ENCODE measurements around the gene RASGEF1C. TPM values are rescaled to one million over a fixed set of nuclear protein-coding genes. Genes with fewer than 3 reads are reported as not detected.
"Not testable (repeated sequence)": the region's sequence is repeated elsewhere in the genome, so short reads cannot be mapped to it uniquely, and the experiment has no call there.

The RASGEF1C gene
- total RNA-seq, 3 donors from 2014 or later = 0.73 TPM; not detected in 2

DNA sequence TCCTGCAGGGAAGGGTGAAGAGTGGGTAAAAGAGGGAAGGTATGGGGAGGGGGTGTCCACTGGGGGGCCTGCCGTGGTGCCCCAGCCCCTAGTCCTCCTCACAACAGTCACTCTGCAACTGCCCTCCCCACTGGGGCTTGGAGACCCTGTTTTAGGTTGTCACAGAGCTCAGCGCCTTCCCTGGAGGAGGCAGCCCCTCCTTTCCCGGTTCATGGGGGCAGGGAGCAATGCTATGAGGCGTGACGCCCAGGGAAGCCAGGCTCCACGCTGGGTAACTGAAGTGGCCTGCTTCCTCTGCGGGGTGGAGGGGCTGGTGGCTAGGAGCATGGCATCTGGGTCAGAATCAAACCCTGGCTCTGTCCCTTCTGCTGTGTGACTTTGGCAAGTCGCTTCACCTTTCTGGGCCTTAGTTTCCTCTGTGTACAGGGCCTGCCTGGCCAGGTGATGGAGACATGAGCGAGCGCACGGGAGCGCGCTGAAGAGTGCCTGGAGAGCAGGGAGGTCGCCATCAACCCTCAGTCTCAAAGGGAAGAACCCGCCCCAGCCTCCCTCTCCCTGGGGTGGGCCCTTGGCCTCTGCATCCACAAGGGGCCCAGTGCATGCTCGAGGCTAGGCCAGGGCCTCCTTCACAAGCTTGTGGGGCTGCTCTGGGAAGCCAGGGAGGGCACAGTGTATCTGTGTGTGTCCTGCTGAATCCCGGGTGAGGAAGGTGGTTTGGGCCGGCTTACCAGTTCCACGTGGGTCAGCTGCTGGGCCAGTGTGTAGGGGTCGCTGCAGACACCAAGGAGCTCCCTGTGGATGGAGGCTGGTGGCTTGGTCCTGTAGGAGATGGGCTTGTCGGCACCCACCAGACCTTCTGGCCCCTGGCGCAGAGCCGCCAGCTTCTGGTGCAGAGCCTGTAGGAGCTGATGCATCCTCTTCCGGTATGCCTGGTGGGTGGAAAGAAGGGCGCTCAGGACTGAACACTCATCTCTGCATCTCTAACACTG, 81.0 kb downstream of the RASGEF1C start:
- intact Hi-C loops (cut with DNase I; ENCODE audit: low total_unique reads) = loop anchor here (10.0 kb wide), 1 partner anchor 1373 kb away; no protein-coding TSS in a partner anchor
- Histone ChIP-seq H3K9me3 (no peaks in the 10 kb centered on the region), H3K4me3 (no peak overlapping the region), H3K27ac (no peak overlapping the region), H3K36me3 (no peaks in the 10 kb centered on the region), H3K4me1 (peaks cover 0 to 6% of the 10 kb centered on the region in 2 donors), H3K27me3 (no peaks in the 10 kb centered on the region)
- DNase-seq (ENCODE audit: low spot score in 2 of 2) = peak; percentile 14 to 38
- TF ChIP-seq POLR2A (IDR thresholded peaks at IDR 0.05) = no peak
- TF ChIP-seq, protein P1, sequence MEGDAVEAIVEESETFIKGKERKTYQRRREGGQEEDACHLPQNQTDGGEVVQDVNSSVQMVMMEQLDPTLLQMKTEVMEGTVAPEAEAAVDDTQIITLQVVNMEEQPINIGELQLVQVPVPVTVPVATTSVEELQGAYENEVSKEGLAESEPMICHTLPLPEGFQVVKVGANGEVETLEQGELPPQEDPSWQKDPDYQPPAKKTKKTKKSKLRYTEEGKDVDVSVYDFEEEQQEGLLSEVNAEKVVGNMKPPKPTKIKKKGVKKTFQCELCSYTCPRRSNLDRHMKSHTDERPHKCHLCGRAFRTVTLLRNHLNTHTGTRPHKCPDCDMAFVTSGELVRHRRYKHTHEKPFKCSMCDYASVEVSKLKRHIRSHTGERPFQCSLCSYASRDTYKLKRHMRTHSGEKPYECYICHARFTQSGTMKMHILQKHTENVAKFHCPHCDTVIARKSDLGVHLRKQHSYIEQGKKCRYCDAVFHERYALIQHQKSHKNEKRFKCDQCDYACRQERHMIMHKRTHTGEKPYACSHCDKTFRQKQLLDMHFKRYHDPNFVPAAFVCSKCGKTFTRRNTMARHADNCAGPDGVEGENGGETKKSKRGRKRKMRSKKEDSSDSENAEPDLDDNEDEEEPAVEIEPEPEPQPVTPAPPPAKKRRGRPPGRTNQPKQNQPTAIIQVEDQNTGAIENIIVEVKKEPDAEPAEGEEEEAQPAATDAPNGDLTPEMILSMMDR (IDR thresholded peaks at IDR 0.05) = no peak
- TF ChIP-seq POLR2AphosphoS5 (IDR thresholded peaks at IDR 0.05) = no peak

DNA sequence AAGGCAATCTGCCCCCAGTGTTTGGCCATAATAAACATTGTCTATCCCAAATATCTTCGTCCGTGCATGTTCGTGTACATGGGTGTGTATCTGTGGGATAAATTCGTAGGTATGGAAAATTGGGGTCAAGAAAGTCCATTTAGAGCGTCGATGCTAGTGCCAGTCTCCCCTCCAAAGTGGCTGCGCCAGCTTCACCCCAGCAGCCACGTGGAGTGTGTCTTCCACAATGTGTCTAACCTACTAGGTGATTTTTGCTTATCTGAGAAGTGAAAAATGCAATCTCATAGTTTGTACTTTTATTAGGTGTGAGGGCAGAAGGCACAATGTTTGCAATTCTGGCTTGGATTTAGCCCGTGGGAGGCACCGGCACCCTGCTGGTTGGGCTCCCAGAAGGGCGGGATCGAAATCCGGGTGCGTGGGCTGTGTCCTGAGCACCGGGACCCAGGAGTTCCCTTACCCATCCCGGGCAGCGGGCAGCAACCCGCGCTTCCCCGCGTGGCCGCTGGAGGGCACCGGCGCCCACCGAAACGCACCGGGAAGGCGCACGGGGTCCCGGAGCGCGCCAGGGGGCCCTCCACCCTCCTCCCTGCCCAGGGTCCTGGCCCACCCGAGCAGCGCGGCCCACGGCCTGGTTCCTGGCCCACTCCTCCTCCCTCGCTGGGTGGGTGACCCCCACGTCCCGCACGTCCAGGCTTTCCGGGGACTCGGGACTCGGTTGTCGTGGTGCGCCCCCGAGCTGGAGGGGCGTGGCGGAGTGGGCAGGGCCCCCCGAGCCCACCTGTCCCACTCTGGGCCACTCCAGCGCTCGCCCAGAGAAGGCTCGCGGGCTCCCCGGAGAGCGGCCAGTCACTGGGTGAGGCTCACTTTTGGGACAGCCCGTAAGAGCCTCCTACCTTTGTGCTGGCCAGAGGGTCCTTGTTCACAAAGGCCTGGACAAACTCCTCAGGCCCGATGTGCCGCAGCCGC, 82.0 kb downstream of the RASGEF1C start:
- no peaks in the 10 kb centered on the region for H3K36me3 ChIP-seq
- intact Hi-C loops (cut with DNase I; ENCODE audit: low total_unique reads) = loop anchor here (10.0 kb wide), 1 partner anchor 1372 kb away; no protein-coding TSS in a partner anchor
- peak; percentile 15 to 49 for DNase-seq (ENCODE audit: low spot score in 2 of 2)
- no peak for TF ChIP-seq POLR2A (IDR thresholded peaks at IDR 0.05)
- TF ChIP-seq, protein P1 (IDR thresholded peaks at IDR 0.05) = peak; percentile 16 to 60 (median 55)
- peak overlapping the region in 1 of 3 donors; percentile 5 for H3K4me3 ChIP-seq
- H3K9me3 ChIP-seq = no peaks in the 10 kb centered on the region
- H3K4me1 ChIP-seq = peaks cover 0 to 6% of the 10 kb centered on the region in 2 donors
- H3K27me3 ChIP-seq = no peaks in the 10 kb centered on the region
- no peak overlapping the region for H3K27ac ChIP-seq

DNA sequence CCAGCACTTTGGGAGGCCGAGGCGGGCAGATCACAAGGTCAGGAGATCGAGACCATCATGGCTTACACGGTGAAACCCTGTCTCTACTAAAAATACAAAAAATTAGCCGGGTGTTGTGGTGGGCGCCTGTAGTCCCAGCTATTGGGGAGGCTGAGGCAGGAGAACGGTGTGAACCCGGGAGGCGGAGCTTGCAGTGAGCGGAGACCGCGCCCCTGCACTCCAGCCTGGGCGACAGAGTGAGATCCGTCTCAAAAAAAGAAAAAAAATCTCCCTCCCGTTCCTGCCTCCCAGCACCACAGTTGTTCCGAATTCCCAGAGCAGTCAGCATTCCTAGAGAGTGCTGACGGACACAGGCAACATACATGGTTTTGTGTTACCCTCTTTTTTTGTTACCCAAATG, 82.9 kb downstream of the RASGEF1C start:
- H3K9me3 ChIP-seq, H3K4me3 ChIP-seq, H3K27me3 ChIP-seq, H3K27ac ChIP-seq, H3K4me1 ChIP-seq, H3K36me3 ChIP-seq: not testable (repeated sequence)
- intact Hi-C loops (cut with DNase I; ENCODE audit: low total_unique reads) = loop anchor here (10.0 kb wide), 1 partner anchor 1371 kb away; no protein-coding TSS in a partner anchor
- peak; percentile 8 to 15 for DNase-seq (ENCODE audit: low spot score in 2 of 2)

- H3K4me1 ChIP-seq; H3K9me3 ChIP-seq; H3K36me3 ChIP-seq; H3K27ac ChIP-seq; H3K4me3 ChIP-seq; DNase-seq (ENCODE audit: low spot score in 2 of 2); H3K27me3 ChIP-seq: not testable (repeated sequence)
- intact Hi-C loops (cut with DNase I; ENCODE audit: low total_unique reads) = loop anchor here (10.0 kb wide), 1 partner anchor 1370 kb away; no protein-coding TSS in a partner anchor
These were observed 84.3 kb downstream of the RASGEF1C start for GRCh38 chr5:180124662-180125061.

- Histone ChIP-seq H3K4me1 (peaks cover 0 to 6% of the 10 kb centered on the region in 2 donors), H3K27ac (no peak overlapping the region), H3K27me3 (peaks cover 0 to 9% of the 10 kb centered on the region in 2 donors), H3K9me3 (no peaks in the 10 kb centered on the region), H3K4me3 (no peak overlapping the region), H3K36me3 (no peaks in the 10 kb centered on the region)
- TF ChIP-seq POLR2A (IDR thresholded peaks at IDR 0.05) (no peak), POLR2AphosphoS5 (IDR thresholded peaks at IDR 0.05) (no peak)
- TF ChIP-seq, protein P1 (IDR thresholded peaks at IDR 0.05) = no peak
- intact Hi-C loops (cut with DNase I; ENCODE audit: low total_unique reads) = loop anchor here (10.0 kb wide), 1 partner anchor 1368 kb away; no protein-coding TSS in a partner anchor
- no peak for DNase-seq (ENCODE audit: low spot score in 2 of 2)
These were observed 86.1 kb downstream of the RASGEF1C start for GRCh38 chr5:180122875-180123274.
